Activated CD8-positive, alpha-beta memory T cell treated with anti-CD3 and anti-CD28 coated beads for 48 hours (primary cell): ENCODE data around the gene CDK1.

Source experiments
- DNase-seq, 3 experiments: peaks; one replicate each; pipeline ENCODE4 v3.0.0-alpha.2; 2020; ENCODE audit warnings: low read depth in 2 of 3, low spot score in 2 of 3

Gene CDK1

DNA sequence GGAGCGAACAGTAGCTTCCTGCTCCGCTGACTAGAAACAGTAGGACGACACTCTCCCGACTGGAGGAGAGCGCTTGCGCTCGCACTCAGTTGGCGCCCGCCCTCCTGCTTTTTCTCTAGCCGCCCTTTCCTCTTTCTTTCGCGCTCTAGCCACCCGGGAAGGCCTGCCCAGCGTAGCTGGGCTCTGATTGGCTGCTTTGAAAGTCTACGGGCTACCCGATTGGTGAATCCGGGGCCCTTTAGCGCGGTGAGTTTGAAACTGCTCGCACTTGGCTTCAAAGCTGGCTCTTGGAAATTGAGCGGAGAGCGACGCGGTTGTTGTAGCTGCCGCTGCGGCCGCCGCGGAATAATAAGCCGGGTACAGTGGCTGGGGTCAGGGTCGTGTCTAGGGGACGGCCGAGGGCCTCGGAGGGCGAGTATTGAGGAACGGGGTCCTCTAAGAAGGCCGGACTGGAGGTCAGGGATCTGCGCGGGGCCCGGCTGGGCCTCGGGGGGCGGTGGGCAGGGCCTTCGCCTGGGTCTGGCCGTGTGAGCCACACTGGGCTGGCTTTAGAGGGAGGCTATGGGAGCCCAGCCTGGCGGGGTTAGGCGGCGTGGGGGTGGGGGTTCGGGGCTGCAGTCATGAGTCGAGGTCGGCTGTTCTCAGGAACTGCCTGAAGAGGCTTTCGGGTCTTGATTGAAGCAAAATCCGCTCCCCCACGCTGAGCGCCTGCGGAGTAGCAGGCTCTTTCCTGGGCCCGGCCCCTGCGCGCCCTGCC is at the start of gene CDK1:
Gene CDK1, plus strand, starts transcription at position 265 of the 757 bp plus-strand sequence. CDS start 1,688 bp downstream, outside the sequence.
- DNase-seq, result peak; percentile 66 to 88 (median 84)

DNA sequence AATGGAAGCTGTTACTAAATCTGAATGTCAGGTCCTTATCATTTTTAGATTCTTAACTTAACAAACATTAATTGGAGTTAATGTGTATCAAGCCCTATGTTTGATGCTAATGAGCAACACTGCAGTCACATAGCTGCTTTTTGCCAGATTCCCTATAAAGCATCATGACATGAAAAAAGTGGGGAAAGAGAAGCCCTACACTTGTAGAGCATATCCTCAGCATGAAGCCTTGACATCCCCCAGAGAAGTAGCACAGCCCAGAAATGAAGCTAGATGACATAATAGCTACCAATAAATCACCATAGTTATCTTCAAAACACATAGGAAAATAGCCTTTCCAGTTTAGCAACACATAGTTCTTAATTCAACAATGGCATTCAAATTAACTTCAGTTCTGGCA is 49.2 kb upstream of the CDK1 start:
- no peak for DNase-seq

DNA sequence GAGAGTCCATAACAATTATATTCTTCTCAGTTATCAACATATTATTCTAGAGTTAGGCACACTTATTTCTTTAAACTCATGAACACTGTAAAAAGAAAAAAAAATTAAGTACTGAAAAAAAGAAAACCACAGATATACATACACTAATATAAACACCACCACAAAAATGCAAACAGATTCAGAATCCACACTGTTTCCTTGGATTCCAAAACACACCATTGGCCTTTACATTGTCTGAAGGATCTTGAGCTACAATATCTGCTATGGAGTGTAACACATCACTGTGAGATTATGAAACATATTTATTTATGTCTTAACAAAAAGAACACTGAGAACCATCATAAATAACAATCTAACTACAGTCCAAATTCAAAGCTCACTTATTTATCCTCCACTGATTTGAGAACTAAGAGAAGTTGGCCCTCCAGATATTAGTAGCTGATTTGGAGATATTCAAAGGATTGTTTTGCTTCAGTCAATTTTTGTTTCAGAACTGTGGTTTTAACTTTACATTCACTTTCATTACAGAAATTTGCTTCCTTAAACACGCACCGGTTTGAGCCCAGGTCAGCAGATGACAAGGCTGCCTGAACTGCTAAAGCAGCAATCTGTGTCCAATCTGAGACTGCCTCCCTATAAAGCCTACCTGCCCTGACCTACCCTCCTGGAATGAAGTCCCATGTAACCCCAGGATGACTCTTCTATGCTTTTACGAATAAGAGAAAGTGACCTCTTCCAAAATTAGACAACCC is 47.0 kb upstream of the CDK1 start:
- no peak for DNase-seq

DNA sequence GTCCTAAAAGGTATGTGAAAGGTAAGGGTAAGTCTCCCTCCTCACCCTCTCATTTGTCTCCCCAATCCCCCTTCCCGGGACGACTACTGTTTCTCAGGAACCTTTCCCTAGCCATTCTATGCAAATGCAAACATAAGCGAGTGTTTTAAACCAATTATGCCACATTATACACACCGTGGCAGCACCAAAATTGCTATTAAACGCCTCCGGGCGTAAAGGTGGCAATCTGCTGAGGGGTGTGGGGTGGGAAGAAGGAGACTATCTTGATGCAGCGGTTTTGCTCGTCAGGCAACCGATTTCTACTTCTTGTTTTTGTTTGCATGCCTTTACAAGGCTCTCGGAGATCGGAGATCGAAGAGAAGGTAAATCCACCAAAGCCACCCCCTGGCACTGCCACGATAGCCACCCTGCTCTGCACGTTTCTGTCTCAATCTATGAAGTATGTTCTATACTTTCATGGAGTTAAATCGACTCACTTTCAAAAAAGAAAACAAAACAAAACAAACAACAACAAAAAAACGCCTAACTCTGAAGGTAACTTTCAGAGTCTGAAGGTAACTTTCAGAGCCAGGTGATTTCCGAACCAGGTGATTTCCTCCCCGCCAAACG is 46.0 kb upstream of the CDK1 start:
- no peak for DNase-seq

DNA sequence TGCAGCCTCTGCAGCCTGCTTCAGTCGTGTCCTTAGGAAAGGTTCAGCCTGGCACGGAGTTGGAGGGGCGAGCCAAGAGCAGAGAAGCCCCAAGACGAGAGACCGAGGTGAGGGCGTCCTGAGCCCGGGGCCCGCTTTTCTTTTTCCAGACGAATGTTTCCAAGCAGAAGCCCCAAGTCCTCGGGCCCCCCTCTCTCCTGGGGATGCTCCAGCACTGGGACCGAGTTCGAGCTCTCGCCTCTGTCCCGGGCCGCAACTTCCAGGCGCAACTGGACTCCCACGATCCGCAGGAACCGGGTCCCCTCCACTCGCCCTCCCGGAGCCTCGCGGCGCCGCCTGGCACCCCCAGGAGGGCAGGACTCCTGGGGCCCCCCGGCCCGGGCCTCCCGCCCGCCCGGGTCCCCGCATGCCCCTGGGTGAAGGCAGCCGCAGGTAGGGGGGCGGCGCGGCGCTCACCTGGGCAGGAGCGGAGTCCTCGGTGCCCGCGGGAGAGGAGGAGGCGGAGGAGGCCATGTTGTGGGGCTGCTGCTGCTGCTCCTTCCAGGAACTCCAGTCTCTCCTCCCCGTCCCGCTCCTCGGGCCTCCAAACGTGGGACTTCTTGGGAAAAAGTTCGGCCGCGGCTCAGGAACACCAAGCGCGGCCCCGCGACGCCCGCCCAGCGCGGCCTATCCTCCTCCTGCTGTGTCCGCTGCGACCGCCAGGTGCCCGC is 45.3 kb upstream of the CDK1 start:
- no peak for DNase-seq

DNA sequence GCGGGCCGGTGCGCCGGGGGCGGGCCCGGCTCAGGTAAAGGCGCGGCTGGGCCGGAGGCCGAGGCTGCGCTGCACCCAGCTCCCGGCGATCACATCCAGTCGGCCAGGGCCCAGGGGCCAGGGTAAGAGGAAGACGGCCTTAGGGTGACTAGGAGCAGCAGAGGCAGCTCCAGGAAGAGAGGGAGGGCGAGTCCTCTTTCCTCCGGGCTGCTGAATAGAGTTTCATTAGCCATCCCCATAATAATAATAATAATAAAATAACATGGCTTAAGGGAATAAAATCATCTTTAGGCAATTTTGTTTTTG is 44.8 kb upstream of the CDK1 start:
- no peak for DNase-seq

DNA sequence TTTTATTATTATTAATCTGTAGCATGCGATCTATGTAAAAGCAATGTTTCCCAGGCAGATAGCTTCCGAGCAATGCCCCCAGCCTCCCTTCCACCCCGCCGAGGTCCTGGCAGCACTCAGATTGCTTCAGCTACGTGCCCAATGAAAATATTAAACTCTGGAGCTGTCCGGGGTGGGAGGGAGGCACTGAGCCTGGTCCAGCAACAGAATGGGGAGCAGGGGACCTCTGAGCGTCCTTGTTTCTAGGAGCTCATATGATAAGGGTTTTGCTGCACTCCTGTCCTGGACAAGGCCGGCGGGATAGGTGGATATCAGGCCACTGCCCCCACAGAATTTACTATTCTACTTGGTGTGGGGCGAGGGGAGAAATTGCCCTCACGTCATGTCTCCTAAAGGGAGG is 44.5 kb upstream of the CDK1 start:
- DNase-seq, result no peak

DNA sequence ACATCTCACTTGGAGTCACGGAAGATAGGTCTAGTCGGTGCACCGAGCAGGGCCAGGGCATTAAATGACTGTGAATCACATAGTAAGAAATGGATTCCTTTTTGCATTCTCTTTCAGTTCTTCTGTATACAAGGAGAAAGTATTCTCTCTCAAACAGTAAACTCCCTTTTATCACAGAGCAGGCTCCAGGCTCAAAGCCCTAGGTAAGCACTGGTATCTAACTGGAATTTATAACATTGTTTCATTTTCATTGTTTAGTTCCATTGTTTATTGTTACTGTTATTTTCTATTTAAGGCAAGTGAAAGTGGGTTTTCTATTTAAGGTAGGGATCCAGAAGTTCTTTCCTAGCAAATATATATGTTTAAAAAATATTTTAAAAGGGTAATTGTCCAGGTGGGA is 44.1 kb upstream of the CDK1 start:
- no peak for DNase-seq

DNA sequence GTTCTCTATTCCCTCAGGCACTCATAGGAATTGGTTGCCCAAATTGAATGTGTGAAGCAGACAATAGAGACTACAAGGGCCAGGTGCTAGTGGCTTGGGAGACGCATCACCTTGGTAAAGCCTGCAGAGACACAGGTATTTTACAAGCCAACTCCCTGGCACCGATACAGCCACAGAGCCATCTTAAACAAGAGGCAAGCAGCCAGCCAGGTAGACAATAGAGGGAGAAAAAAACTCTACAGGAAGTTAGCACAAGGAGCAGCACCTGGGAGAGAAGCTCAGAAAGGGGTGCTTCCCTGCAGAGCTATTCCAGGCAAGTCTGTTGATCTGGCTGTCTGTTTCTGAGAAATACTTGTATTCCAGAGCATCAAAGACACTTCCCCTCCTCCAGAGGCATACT is 43.0 kb upstream of the CDK1 start:
- DNase-seq, result no peak

DNA sequence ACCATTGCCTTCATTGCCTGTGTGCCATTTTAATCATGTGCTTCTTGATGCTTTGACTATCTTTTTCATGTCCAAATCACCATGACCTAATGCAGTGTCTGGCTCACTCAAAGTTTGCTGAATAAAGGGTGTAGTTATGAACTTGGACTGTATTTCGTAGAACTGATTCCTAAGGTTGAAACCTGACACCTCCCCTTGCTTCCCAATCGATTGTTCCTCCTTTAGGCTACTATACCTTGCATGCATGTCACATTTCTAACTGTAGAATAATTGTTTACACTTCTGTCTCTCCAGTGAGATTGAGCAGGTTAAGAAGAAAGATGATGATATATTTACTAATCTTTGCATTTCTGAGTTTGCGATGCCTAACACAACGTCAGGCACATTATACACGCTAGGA is 41.0 kb upstream of the CDK1 start:
- DNase-seq, result no peak

DNA sequence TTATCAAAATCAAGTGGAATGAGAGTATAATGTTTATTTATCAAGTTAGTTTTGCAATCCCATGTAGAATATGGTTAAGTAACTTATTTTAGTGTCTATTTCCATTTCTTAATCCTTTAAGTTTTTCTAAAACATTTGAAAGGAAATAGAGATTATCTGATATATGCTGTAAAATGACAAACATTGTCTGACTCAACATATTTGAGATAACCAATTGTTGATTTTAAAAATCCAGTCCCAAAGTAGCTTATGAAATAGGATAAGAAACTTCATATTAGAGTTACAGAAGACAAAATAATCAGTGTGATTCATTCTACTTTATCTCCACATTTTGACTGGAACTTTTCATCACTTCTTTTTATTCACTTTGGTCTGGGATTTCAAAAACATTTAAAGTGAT is 38.7 kb upstream of the CDK1 start:
- DNase-seq, result no peak

DNA sequence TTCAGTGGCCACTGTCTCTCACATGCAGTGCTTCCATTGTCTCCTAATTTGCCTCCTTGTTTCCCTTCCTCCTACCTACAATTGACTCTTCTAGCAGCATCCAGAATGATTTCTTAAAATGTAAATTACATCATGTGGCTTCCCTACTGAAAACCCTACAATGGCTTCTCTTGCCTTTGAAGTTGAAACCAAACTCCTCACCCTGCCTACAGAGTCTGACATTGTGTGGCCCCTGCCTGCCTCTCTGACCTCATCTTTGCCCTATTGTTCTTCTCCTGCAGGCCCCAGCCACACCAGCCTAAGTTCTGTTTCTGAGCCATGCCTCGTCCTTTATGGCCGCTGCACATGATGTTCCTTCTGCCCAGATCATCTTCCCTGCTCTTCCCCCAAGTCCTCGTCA is 35.8 kb upstream of the CDK1 start:
- DNase-seq, result no peak

DNA sequence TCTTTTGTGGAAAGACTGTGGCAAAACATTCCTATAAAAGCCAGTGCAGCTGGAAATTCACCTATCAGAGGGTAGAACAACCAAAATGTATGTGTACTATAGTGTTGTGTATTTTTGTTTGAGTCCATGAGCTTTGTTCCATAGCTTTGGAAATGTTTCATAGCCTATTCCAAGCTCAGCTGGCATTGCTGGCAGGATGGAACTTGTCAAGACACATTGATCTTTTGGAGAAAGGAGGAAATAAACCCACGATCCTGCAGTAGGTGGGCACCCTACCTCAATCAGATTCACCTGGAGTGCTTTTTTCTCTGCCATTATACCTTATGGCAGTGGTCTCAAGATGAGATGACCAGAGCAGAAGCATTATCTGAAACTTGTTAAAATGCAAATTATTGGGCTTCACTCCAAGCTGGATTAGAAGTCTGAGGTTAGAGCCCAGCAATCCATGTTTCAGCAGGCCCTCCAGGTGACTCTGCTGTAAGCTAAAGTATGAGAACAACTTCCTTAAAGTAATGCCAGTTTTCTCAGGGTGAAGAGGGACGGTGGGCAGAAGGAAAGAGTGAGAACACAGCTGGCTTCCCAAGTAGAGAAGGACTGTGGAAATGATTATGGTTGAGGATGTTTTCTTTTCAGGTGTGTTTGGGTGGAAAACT is 30.3 kb upstream of the CDK1 start:
- DNase-seq, result no peak

DNA sequence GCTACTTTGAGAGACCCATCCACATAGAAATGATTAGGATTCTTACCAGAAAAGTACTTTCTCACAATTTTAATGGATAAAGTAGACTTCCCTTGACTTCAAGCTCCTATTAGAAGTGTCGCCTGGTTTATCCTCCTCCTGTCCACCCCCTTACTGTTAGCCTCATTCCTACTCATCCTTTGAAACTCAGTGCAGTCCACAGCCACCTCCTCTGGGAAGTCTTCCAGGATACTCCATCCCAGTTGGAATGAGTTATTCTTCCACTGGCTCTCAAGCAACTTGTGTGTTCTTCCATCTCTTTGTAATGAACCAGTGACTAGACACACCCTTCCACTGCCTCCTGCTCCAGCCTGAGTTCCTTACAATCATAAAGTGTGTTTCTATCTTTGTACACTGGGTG is 25.1 kb upstream of the CDK1 start:
- no peak for DNase-seq

DNA sequence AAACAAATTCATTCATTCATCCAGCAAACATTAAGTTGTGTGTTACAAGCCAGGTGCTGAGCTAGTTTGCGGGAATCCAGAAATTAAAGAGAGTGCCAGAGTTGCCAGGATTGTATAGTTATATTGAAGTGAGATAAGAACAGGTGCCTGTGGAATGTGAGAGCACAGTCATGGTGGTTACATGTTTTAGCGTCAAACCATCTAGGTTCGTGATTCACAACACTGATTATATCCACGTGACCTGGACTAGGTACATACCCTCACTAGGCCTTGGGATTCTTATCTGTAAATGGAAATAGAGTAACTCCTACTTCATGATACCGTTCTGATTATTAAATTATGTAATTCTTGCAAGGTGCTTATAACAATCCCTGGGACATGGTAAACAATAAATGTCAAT is 24.5 kb upstream of the CDK1 start:
- no peak for DNase-seq

DNA sequence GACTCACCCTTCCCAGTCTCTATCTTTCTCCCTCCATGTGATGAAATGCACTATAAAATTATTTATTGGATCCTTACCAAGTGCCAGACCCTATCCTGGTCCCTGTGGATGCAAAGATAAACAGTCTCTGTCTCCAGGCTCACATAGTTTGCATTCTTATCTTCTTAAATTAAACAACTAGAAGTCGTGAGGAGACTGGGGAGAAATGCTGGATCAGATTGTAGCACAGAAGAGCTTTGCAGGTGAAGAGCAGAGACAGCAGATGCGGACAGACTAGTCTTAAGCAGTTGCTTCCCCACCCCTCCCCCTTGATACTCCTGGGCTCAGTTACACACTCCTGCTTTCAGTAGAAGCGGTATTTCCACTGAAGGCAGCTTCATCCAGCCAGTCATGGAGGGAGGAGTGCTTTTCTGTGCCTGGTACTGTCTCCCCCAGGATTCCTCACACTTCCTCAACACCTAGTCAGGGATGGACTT is 20.8 kb upstream of the CDK1 start:
- no peak for DNase-seq

DNA sequence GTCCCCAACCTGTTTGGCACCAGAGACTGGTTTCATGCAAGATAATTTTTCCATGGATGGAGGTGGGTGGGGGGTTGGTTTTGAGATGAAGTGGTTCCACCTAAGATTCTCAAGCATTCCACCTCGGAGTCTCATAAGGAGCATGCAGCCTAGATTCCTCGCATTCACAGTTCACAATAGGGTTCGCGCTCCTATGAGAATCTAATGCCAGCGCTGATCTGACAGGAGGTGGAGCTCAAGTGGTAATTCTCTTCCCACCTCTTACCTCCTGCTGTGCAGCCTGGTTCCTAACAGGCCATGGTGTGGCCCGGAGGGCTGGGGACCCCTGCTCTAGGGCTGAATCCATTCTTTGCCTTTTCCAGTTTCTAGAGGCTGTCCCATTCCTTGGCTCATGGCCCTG is 19.1 kb upstream of the CDK1 start:
- no peak for DNase-seq

DNA sequence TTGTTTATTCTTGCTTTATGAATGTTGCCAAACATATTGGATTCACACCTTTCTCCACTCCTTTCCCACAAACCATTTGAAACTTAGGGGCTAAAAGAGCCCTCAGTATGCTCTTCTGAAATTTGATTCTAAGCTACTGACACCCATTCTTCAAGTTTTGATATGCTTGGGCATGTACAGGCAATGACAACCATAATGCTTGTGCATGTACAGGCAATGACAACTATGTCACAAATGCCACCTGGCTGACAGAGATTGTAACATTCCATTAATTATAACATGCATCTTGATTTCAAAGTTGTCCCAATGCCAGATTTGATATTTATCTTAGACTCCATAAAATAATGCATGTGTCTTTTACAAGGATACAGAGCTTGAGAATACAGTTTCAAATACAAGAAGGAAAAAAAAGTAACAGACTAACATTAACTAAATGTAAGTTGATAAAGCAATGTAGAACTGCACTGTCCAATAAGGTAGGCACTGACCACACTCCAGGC is 17.5 kb upstream of the CDK1 start:
- DNase-seq, result no peak

DNA sequence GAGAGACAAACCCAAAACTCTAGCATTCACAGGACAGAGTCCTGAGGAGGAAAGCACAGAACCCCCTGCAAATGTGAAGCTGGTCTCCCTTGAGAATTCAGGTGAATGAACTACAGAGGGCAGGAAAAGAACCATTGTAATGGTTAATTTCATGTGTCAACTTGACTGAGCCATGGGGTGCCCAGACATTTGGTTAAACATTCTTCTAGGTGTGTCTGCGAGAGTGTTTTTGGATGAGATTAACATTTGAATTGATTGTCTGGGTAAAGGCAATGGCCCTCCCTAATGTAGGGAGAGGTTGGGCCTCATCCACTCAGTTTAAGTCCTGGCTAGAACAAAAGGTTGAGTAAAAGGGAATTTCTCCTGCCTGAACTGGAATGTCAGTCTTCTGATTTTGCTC is 15.7 kb upstream of the CDK1 start:
- no peak for DNase-seq

DNA sequence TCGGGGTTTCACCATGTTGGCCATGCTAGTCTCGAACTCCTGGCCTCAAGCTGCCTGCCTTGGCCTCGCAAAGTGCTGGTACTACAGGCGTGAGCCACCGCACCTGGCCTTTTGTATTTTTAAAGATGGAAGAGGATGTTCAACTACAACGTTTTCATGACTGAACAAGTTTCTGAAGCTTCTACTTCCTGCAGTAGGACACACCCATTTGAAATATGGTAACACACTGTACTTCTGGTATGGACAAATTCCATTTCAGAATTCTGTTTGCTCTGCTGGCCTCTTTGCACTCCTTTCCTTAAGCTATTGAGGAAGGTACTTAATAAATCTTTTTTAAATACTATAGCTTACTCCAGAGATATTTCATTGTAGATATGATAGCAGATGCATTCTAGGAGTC is 10.9 kb upstream of the CDK1 start:
- DNase-seq, result no peak

DNA sequence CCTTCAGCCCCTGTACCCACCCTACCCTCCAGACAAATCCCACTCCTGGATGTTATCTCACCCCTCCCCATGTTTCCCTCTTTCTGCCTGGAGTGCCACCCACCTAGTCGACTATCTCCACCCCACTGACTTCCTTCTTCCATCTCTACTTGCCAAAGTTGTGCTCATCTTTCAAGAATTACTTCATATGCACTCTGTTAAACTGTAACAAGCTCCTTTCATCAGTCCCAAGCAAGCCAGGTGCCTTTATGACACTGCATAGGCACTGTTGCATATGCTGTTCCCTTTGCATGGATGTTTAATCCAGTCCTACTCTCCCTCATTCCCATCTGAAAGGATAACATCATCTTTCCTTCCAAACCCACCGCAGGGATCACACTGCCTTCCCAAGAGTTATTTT is 8.9 kb upstream of the CDK1 start:
- no peak for DNase-seq
